HepG2 (cell line): ENCODE data around the gene GADD45GIP1. TPM values are rescaled to one million over a fixed set of nuclear protein-coding genes. Genes with fewer than 3 reads are reported as not detected.

Source experiments
- ATAD3A ChIP-seq: sonication (generic); formaldehyde crosslinking; IDR thresholded peaks from 2 replicates; pipeline ENCODE4 v1.4.0; 2020; ENCODE audit warnings: missing genetic modification reagents
- BORCS8-MEF2B ChIP-seq: sonication (generic); formaldehyde crosslinking; IDR thresholded peaks from 2 replicates; pipeline ENCODE4 v1.8.0; 2022; ENCODE audit warnings: mild to moderate bottlenecking, missing genetic modification reagents
- FLYWCH1 ChIP-seq: sonication (generic); formaldehyde crosslinking; IDR thresholded peaks from 2 replicates; pipeline ENCODE4 v1.8.1; 2023; ENCODE audit warnings: mild to moderate bottlenecking, missing genetic modification reagents
- FOXK2 ChIP-seq: fragments of 450-650 bp; IDR thresholded peaks from 2 replicates; pipeline ENCODE4 v1.6.1; 2016
- HNF1B ChIP-seq: sonication (generic); formaldehyde crosslinking; IDR thresholded peaks from 2 replicates; pipeline ENCODE4 v1.5.1; 2020; ENCODE audit warnings: mild to moderate bottlenecking, moderate library complexity, missing genetic modification reagents
- HNRNPL ChIP-seq: fragments of 200-400 bp; formaldehyde crosslinking; IDR thresholded peaks from 2 replicates; pipeline ENCODE4 v1.6.1; 2017; ENCODE audit warnings: mild to moderate bottlenecking, low read depth, low read length
- KDM2A ChIP-seq: sonication (generic); formaldehyde crosslinking; IDR thresholded peaks from 2 replicates; pipeline ENCODE4 v1.4.0; 2020; ENCODE audit warnings: low read depth, missing genetic modification reagents, borderline replicate concordance
- MLX ChIP-seq: IDR thresholded peaks from 2 replicates; pipeline ENCODE4 v1.6.1; 2016
- NR0B2 ChIP-seq: sonication (generic); formaldehyde crosslinking; IDR thresholded peaks from 2 replicates; pipeline ENCODE4 v1.4.0; 2020; ENCODE audit warnings: mild to moderate bottlenecking, missing genetic modification reagents
- PCBP2 ChIP-seq: fragments of 200-400 bp; formaldehyde crosslinking; optimal IDR thresholded peaks from 2 replicates; pipeline ENCODE3; 2018; ENCODE audit warnings: low read length, low read depth; ENCODE audit not compliant: poor library complexity, severe bottlenecking
- PHF20 ChIP-seq: sonication (generic); formaldehyde crosslinking; IDR thresholded peaks from 2 replicates; pipeline ENCODE4 v1.5.0; 2020; ENCODE audit warnings: mild to moderate bottlenecking, missing genetic modification reagents
- RFX3 ChIP-seq: IDR thresholded peaks from 2 replicates; pipeline ENCODE4 v1.6.1; 2016; ENCODE audit warnings: missing biosample characterization, missing genetic modification reagents
- RFXAP ChIP-seq: sonication (generic); formaldehyde crosslinking; IDR thresholded peaks from 2 replicates; pipeline ENCODE4 v1.4.0; 2020; ENCODE audit warnings: missing genetic modification reagents, borderline replicate concordance
- TRIM22 ChIP-seq: fragments of 450-650 bp; IDR thresholded peaks from 2 replicates; pipeline ENCODE4 v1.6.1; 2017
- ZFP1 ChIP-seq: IDR thresholded peaks from 2 replicates; pipeline ENCODE4 v1.6.1; 2016
- ZFYVE20 ChIP-seq: sonication (generic); formaldehyde crosslinking; IDR thresholded peaks from 2 replicates; pipeline ENCODE4 v1.8.0; 2023; ENCODE audit warnings: low read depth, mild to moderate bottlenecking, moderate library complexity, missing genetic modification reagents, borderline replicate concordance
- ZNF460 ChIP-seq: sonication (generic); formaldehyde crosslinking; IDR thresholded peaks from 2 replicates; pipeline ENCODE4 v1.5.1; 2020; ENCODE audit warnings: missing genetic modification reagents, mild to moderate bottlenecking, borderline replicate concordance
- ZNF550 ChIP-seq: sonication (generic); formaldehyde crosslinking; IDR thresholded peaks from 2 replicates; pipeline ENCODE4 v1.4.0; 2020; ENCODE audit warnings: mild to moderate bottlenecking, missing genetic modification reagents, borderline replicate concordance
- ZNF775 ChIP-seq: sonication (generic); formaldehyde crosslinking; IDR thresholded peaks from 2 replicates; pipeline ENCODE4 v1.4.0; 2020; ENCODE audit warnings: missing genetic modification reagents, mild to moderate bottlenecking, moderate library complexity, borderline replicate concordance
- polyA plus RNA-seq, 8 experiments: library from polyadenylated mRNA; depleted of rRNA in 3 of 8; stranded (reverse) in 7 of 8; unstranded in 1 of 8; fragments of >200 nt; fragmentation: Illumina TruSeq in 4 of 8; extraction: Trizol in 4 of 8; gene quantifications; 2 replicates each; pipeline versions ENCODE4 v1.2.1 to v1.2.3, GENCODE V29; 2011 to 2016; ENCODE audit warnings: low read depth in 4 of 8, missing spikeins in 1 of 8, mixed read lengths in 1 of 8; ENCODE audit not compliant: insufficient read depth in 1 of 8
- total RNA-seq, 5 experiments: library from RNA; depleted of rRNA; stranded (reverse); fragments of >200 nt; fragmentation: Illumina TruSeq; extraction: Trizol; gene quantifications; 2 replicates each; pipeline ENCODE4 v1.2.3, GENCODE V29; 2016; ENCODE audit warnings: low read depth in 1 of 5
- TF ChIP-seq, protein P1 (sequence below): IDR thresholded peaks from 2 replicates; pipeline ENCODE4 v1.4.0; 2020; ENCODE audit warnings: mild to moderate bottlenecking, missing genetic modification reagents

GADD45GIP1 gene
- total and polyA plus RNA-seq, 2 of the 13 experiments (the other 11 are each of a cell fraction or from before 2014, with no cell fraction given), result 24.6 to 30.7 TPM

GRCh38 chr19:12945479-12946091 lies 11.4 kb downstream of the GADD45GIP1 start, which contains the start of gene RAD23A (continued):
- TF ChIP-seq ATAD3A (no peak), ZNF460 (CRISPR knock-in tag) (no peak), PCBP2 (no peak), RFX3 (CRISPR knock-in tag) (no peak), MLX (CRISPR knock-in tag) (peak; percentile 85), TRIM22 (no peak), NR0B2 (CRISPR knock-in tag) (peak; percentile 55; the same call in 1 of the 2 replicates), RFXAP (CRISPR knock-in tag) (peak; percentile 74; the same call in 1 of the 2 replicates), HNF1B (CRISPR knock-in tag) (peak; percentile 55; the same call in 1 of the 2 replicates), PHF20 (CRISPR knock-in tag) (peak; percentile 90), FOXK2 (no peak), HNRNPL (0 out of 2 replicates have a peak, but pooled peaks have one; percentile 8), ZFYVE20 (CRISPR knock-in tag) (0 out of 2 replicates have a peak, but pooled peaks have one; percentile 68), ZFP1 (CRISPR knock-in tag) (no peak), FLYWCH1 (no peak), BORCS8-MEF2B (CRISPR knock-in tag) (no peak), KDM2A (CRISPR knock-in tag) (peak; percentile 99), ZNF775 (no peak), ZNF550 (CRISPR knock-in tag) (no peak)
- TF ChIP-seq, protein P1, sequence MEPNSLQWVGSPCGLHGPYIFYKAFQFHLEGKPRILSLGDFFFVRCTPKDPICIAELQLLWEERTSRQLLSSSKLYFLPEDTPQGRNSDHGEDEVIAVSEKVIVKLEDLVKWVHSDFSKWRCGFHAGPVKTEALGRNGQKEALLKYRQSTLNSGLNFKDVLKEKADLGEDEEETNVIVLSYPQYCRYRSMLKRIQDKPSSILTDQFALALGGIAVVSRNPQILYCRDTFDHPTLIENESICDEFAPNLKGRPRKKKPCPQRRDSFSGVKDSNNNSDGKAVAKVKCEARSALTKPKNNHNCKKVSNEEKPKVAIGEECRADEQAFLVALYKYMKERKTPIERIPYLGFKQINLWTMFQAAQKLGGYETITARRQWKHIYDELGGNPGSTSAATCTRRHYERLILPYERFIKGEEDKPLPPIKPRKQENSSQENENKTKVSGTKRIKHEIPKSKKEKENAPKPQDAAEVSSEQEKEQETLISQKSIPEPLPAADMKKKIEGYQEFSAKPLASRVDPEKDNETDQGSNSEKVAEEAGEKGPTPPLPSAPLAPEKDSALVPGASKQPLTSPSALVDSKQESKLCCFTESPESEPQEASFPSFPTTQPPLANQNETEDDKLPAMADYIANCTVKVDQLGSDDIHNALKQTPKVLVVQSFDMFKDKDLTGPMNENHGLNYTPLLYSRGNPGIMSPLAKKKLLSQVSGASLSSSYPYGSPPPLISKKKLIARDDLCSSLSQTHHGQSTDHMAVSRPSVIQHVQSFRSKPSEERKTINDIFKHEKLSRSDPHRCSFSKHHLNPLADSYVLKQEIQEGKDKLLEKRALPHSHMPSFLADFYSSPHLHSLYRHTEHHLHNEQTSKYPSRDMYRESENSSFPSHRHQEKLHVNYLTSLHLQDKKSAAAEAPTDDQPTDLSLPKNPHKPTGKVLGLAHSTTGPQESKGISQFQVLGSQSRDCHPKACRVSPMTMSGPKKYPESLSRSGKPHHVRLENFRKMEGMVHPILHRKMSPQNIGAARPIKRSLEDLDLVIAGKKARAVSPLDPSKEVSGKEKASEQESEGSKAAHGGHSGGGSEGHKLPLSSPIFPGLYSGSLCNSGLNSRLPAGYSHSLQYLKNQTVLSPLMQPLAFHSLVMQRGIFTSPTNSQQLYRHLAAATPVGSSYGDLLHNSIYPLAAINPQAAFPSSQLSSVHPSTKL (CRISPR knock-in tag), result peak; percentile 43; the same call in 1 of the 2 replicates
